HL-60/S4 treated with retinoic acid at 250 ng/mL for 4 days and 3 days (cell line): ENCODE data around the gene RAC2.
"Not testable (repeated sequence)": the region's sequence is repeated elsewhere in the genome, so short reads cannot be mapped to it uniquely, and the experiment has no call there.

Experiments
- in situ Hi-C: fragments of 300-500 bp; cut with MboI; formaldehyde crosslinking; loops from 2 replicates; pipeline ENCODE4 v1.7.0; 2022; ENCODE audit warnings: low sequenced_read_pairs

RAC2 gene

GRCh38 chr22:37237371-37238268, 6.4 kb downstream of the RAC2 start:
- in situ Hi-C loops, result no loop called here

GRCh38 chr22:37235897-37236607, 8.0 kb downstream of the RAC2 start:
- in situ Hi-C loops, result no loop called here

- in situ Hi-C loops, result no loop called here
Observed at GRCh38 chr22:37234736-37235711, 9.0 kb downstream of the RAC2 start.

GRCh38 chr22:37233751-37234631, 10.1 kb downstream of the RAC2 start:
- in situ Hi-C loops, result no loop called here

- in situ Hi-C loops, result not testable (repeated sequence)
Observed at GRCh38 chr22:37233371-37233750, 10.7 kb downstream of the RAC2 start.

GRCh38 chr22:37232140-37232998, 11.7 kb downstream of the RAC2 start:
- in situ Hi-C loops, result no loop called here

- in situ Hi-C loops, result no loop called here
Observed at GRCh38 chr22:37231406-37232139, 12.5 kb downstream of the RAC2 start.

- in situ Hi-C loops, result no loop called here
Observed at GRCh38 chr22:37230673-37231405, 13.2 kb downstream of the RAC2 start.

GRCh38 chr22:37229805-37230672, 14.0 kb downstream of the RAC2 start:
- in situ Hi-C loops, result no loop called here

- in situ Hi-C loops, result no loop called here
Observed at GRCh38 chr22:37229012-37229804, 14.9 kb downstream of the RAC2 start.

- in situ Hi-C loops, result no loop called here
Observed at GRCh38 chr22:37228106-37229011, 15.7 kb downstream of the RAC2 start.

- in situ Hi-C loops, result no loop called here
Observed at GRCh38 chr22:37226514-37226913, 17.6 kb downstream of the RAC2 start.

- in situ Hi-C loops, result no loop called here
Observed at GRCh38 chr22:37226087-37226486, 18.0 kb downstream of the RAC2 start.

GRCh38 chr22:37225481-37225880, 18.6 kb downstream of the RAC2 start:
- in situ Hi-C loops, result no loop called here
